HTERT RPE-1 (cell line): ENCODE data around the gene CALR3.
"Not testable (repeated sequence)": the region's sequence is repeated elsewhere in the genome, so short reads cannot be mapped to it uniquely, and the experiment has no call there.

Experiments
- in situ Hi-C: fragments of 300-500 bp; cut with MboI; formaldehyde crosslinking; loops from 4 replicates; pipeline ENCODE4 v1.14.3; 2020; ENCODE audit warnings: low sequenced_read_pairs

CALR3 gene

DNA sequence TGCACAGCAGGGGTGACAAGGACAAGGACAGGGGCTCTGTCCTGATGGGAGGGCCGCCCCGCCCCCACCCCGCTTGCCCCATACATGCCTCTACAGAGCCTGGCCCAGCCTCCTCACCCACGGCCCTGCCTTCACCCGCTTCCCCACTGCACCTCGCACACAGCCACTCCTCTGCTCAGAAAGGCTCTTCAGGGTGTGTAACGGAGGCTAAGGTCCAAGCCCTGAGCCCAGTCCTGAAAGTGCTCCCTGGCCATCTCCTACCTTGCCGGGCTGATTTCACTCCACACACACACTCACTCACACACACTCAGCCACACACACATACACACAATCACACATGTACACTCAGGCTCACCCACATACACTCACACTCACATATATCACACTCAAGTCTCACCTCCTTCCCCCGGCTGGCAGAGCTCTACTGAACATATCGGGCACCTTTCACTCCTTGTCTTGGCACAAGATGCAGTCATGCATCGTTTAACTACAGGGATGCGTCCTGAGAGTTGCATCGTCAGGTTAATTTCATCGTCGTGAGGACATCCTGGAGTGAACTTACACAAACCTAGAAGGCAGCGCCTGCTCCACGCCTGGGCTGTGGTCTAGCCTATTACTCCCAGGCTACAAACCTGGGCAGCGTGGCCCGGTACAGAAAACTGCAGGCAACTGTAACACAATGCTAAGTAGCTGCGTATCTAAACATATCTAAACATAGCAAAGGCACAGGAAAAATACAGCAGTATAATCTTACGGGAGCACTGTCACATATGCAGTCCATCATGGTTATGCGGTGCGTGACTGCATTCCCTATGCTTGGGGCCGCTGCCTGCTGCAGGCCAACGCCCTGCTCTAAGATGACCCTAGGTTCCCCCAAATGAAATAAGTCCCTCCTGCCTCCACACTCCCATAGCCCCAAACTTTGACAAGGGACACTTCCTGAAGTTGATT is 37.3 kb downstream of the CALR3 start:
- in situ Hi-C loops, result no loop called here

DNA sequence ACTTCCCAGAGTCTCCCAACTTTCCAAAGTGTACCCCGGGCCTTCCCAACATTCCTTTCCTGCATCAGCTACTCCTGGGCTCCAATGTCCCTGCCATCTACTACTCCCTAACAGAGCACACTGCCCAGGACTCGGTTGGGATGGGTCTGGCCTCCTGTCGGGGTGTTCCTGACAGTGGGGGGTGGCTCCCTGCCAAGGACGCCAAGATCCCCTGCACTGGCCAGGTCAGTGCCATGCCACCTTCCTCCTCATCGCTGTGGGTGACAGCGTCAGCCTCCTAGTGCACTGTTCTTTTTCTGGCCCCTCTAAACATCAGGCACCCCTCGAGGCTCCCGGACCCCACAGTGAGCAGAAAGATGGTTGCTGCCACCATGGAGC is 38.0 kb downstream of the CALR3 start:
- in situ Hi-C loops, result no loop called here

DNA sequence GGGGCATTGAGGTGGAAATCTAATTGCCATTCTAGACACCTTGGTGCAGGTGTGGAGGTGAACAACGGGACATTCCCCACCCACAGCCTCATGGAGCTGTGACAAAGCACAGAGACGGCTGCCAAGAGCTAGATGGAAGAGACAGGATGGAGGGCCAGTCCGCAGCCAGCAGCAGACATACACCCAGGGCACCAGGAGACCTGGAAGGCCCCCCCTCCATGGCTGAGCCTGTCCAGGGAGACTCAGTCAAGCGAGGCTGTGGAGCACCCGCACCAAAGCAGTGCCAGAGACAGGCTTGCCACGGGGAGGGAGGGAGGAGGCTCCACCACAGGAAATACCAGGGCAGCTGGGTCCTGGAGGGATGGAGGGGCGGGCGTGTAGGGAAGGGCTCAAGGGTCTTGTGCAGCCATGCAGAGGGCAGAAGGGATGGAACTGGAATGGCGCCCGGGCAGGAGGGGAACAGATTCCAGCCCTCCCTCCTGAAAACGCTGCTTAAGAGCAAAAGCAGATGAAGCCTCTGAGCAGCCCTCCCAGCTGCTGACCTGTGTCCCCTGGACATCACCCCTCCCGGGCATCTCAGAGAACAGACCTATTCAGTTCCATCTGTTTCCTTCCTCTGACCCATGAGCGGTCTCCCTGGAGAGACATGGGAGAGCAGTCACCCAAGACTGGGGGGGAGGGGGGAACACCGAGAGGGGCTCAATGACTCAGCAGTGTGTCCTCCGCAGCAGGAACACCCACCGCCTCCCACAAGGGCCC is 38.6 kb downstream of the CALR3 start:
- in situ Hi-C loops, result no loop called here

DNA sequence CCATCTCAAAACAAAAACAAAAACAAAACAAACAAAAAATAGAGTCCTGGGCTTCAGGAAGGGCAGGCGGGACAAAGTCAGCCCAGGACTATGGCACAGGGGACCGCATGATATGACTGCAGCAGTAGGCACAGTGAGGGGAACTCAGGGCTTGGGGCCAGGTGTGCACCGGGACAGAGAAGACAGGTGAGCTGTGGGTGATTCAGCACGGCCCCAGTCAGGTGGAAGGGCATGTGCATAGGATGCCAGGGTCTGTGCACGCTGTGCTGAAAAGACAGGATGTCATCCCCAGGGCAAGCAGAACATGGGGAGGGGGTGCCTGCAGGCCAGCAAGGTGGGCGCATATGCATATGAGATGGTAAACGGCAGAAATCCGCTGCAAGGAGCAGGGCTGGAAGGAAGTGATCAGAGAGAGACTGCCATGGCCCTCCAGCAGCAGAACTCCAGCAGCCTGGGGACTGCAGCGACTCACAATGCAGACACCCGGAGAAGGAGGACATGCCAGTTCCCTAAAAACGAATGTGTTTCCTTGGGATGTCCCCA is 39.2 kb downstream of the CALR3 start:
- in situ Hi-C loops, result no loop called here

DNA sequence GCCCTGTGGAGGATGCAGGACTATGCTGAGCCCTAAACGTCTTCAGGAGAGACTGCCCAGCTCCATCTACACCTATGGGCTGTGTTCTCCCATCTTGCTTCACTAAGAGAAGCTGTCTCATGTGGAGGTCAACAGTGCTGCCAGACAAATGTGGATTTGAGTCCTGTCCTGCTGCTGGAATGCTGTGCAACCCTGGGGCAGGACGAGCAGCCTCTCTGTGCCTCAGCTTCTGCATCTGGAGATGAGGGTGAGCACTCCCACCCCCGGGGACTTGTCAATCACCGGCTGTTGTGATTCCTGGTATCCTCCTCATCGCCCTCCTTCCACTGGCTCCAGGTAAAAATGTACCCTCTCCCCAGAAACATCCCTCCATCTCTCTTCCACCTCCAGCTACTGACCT is 40.5 kb downstream of the CALR3 start:
- in situ Hi-C loops, result no loop called here

DNA sequence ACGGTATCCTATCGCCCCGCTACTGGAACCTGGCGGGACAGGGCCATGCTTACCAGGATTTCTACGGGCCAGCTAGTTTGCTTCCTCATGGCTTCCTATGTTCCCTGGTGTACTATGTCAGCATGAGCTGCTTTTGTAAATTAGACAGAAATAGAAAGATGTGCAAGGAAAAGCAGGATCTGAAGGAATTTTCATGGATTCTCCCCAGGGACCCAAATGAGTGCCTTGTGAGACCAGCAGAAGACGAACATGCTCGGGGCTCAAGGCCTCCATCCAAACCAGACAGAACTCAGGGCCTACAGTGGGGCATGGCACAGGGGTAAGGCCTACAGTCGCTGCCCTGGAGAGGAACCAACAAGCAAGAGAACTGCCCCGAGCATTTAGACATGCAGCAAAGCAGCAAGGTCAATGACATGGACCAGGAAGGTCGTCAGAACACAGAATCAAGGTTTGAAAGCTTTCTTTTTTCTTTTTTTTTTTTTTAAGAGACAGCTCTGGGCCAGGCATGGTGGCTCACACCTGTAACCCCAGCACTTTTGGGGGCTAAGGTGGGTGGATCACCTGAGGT is 41.5 kb downstream of the CALR3 start:
- in situ Hi-C loops, result no loop called here

DNA sequence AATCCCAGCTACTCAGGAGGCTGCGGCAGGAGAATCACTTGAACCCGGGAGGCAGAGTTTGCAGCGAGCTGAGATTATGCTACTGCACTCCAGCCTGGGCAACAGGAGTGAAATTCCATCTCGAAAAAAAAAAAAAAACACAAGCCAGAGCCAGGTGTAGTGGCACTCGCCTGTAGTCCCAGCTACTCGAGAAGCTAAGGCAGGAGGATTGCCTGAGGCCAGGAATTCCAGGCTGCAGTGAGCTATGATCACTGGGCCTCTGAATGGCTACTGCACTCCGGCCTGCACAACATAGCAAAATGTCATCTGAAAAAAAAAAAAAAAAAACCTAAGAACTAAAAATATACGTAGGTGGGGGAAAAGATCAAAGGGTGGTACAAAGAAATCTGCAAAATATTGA is 43.6 kb downstream of the CALR3 start:
- in situ Hi-C loops, result no loop called here

DNA sequence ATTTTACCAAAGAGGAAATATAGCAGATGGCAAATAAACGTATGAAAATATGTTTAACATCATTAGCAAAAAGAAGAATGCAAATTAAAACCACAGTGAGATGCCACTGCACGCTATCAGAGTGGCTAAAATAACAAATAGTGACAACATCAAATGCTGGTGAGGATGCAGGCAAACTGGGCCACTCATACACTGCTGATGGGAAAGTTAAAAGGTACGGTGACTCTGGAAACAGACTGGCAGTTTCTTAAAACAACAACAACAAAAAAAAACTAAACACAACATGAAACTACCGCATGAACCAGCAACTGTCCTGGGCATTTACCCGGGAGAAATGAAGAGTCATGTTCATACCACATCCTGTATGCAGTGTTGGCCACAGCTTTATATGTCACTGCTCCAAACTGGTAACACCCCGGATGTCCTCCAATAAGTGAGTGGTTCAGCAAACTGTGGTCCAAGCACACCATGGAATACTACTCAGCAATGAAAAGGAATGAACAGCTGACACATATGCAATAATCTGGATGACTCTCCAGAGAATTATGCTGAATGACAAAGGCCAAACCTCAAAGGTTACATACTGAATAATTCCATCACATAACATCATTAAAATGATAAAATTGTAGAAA is 46.5 kb downstream of the CALR3 start:
- in situ Hi-C loops, result no loop called here

DNA sequence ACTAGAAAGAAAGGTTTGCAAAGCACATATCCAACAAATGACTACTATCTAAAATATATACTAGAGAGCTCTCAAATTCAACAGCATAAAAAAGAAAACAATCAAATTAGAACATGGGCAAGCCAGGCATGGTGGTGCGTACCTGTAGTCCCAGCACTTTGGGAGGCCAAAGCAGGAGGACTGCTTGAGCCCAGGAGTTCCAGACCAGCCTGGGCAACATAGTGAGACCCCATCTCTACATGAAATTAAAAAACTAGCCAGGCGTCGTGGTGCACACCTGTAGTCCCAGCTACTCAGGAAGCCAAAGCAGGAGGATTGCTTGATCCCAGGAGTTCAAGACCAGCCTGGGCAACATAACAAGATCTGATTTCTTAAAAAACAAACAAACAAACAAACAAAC is 47.1 kb downstream of the CALR3 start:
- in situ Hi-C loops, result not testable (repeated sequence)

DNA sequence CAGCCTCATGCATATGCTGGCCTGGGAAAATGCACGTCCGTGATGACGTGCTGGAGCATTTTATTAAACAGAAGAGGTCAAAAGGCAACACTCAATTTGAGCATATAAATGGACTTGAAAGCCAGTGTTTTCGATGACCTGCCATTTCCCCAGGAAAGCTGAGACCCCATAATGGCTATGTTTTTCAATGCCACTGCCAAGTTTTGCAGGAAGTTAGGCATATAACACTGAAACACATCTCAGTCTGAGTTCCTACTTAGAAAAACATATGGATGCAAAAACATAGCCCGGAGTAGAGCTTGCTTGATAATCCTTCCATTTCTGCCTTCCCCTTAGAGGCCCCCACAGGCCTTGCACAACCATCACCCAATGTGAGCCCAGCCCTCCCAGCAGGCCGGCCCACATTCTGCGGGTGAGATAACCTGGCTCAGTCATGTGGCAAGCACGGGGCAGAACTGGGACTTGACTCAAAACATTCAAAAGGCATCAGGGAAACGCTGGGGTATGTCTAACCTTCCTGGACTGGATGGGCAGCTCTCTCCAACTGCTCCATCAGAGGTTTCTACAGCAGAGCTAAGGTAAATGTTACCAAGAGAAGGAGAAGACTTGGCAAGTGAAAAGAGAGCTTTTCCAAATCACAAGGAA is 49.1 kb downstream of the CALR3 start:
- in situ Hi-C loops, result no loop called here

DNA sequence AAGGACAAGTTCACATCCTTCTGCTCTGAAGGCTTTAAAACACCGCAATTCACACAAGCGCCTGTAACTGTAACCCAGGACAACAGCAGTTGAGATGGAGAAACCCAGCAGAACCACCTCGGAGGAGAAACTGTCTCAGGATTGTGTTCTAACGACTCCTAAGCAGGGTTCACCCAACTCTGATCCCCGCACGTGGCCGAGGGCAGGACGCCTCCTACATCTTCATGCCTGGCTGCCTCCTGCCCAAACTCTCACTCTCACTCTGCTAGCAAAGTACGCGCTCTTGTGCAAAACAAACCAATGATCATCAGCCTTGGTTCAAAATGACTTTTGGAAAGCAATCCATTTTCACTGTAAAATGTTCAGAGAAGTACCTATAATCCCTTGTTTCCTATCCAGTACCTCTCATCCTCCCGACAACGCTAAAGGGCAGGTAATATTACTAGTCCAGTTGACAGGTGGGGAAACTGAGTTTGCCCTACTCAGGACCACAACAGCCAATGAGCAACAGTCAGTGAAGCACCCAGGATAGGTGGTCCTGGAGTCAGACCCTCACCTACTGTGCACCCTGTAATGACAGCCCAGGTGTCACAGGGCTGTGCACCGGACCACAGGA is 49.8 kb downstream of the CALR3 start:
- in situ Hi-C loops, result no loop called here

DNA sequence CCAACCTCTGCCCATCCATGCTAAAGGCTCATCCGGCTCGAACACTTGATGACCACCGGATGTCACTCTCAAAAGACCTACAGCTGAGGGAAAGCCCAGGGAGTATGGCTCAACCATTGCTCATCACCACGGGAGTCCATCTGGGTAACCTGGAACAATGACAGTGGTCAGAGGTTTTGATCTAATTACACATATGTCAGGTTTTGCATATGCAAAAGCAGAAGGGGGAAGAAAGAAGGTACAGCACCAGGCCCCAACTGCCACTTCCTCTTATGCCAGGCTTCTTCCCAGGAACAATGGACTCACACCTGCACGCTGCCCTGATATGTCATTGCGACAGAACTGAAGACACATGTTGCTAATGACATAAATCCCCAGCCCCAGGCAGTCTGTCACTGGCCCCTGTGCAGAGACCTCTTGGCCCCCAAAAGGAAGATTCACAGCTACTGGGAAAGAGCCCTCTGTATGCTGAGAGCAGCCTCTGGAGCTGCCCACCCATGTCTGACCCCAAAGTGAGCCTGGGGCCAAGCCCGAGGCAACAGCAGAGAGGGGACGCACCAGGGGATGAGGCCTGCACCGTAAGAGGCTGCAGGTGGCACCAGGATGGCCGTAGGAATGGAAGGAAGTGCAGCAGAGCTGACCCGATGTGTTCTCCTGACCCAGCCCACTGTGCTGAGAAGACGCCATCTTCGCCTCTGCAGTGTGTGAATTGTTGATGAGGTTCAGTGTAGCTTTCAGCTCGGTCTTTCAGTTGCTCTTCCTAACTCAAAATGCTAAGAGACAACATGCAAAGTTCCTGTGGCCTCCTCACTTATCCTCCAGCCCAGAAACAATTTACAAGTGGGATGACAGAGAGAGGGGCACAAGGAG is 50.5 kb downstream of the CALR3 start:
- in situ Hi-C loops, result no loop called here

DNA sequence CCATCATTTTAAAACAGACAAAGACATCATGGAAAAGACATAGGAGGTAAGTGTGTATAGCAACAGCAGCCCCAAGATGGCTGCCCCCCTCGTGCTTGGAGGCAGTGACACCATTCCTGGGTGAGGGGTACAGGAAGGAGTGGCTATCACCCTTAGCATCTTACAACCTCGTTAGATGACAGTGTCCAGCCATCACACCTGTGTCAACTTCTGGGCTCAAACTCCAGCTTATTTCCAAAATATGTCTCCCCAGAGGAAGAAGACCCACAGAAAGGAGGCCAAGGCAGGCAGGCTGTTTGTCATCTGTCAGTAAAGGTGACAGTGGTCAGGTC is 51.7 kb downstream of the CALR3 start:
- in situ Hi-C loops, result no loop called here

DNA sequence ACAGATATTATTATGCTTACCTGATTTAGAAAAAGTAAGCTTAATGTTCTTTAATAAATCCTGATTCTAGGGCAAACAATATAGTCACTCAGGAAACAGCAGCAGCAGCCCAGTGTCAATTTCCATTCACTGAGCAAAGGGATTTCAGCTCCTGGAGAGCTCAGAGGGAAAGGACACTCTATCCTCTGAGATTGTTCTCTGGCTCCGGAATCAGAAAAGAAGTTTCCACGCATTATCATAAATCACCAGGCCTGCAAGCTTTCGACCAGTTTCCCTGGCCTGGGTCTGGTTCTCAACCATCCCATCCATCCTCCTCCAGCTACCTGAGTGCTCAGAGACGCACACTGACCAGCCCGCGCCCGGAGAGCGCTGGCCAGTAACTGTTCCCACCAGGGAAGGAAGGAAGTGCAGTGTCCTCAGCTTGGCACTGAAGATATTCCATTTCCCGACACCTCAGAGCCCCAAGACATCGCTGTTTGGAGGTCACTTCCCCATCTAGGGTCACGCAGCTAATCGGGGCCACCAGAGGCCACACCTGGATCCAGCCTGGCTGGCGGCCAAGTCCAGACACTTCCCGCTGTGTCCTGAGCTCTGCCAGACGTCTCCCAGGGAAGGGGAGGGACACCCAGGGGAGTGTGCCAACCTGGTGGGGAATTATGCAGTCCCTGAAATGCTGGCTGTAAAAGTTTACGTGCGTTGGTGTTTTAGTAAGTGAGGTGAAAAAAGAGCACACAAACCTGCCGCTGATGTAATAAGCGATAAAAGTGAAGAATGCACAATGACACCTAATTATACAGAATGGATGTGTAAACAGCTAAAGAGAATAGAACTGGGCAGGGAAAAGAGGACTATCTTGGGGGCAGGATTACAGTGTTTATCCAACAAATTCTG is 53.3 kb downstream of the CALR3 start:
- in situ Hi-C loops, result no loop called here

DNA sequence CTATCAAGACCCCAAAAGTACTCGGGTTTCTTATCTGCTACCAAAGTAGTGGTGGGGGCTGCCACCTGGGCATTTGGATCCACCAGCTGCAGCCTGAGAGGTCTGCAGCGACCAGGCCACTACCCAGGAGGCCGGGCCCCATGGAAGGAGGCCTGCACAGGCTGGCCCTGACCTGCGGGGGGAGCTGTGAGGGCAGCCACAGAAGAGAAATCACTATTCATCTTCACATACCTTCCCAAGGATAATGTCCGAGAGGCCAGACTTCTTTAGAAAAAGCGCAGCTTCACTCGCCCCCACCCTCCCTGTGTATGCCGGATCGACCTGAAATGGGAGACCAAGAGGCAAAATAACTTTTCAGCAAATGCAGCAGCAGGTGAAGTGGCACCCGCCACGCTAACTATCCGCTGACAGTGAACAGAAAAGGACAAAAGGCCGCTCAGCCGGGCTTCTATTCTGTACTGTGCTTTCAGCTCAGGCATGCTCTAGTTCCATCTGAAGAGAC is 54.3 kb downstream of the CALR3 start:
- in situ Hi-C loops, result no loop called here

DNA sequence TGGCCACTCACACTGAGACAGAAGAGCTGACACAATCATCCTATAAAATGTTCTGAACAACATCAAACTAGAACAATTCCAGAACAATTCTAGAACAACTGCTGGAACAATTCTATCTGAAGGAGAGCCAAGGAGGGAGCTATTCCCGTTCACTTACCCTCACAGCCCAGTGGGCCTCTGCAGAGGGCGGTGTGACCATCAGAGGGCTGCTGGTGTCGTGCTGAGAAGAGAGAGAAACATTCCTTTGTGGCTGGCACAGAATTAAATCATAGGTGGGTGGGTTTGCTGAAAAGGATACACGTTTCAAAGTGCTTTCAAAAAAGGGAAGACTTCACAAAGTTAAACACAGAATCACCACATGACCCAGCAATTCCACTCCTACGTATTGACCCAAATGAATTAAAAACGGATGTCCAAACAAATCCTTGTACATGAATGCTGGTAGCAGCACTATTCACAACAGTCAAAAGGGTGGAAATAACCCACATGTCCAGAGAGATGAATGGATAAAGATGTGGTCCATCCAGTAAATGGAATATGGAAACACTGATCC is 59.1 kb downstream of the CALR3 start:
- in situ Hi-C loops, result no loop called here

DNA sequence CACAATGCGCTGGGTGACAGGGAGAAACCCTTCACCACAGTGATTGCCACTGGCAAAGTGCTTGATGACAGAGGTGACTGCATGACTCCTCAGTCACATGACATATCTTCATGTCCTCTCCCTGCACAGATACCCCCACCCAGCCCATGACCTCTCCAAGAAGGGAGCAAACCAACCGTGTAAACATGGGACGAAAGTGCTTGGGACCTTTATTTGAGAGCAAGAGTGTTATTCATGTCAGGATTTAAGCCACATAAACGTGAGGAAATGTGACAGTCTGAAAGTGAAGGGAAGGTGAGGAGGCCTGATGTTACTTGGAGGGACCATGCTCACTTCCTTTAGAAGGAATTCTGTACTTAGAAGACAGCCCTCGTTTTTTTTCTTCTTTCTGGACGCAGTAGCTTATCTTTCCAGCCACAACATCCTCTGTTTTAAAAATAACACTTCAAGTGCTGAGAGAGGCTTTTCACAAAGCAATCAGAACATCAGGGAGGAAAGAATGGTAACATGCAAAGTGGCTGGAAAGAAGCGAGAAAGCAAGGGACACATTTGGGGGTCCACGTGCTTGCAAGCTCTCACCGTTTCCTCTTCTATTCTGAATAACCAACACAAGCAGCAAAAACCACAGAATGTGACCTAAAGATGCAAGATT is 59.8 kb downstream of the CALR3 start:
- in situ Hi-C loops, result no loop called here
